Esophagus squamous epithelium (tissue), 5 donors: Measurements from ENCODE around the gene DCT. TPM values are rescaled to one million over a fixed set of nuclear protein-coding genes. Genes with fewer than 3 reads are reported as not detected.
"Not testable (repeated sequence)": the region's sequence is repeated elsewhere in the genome, so short reads cannot be mapped to it uniquely, and the experiment has no call there.

Experiments
- DNase-seq: peaks from one replicate; lab custom pipeline; 2025; lab: John Stamatoyannopoulos, UW
- H3K27ac ChIP-seq, 4 donors: fragments of 200-600 bp; sonication (generic); one replicate each; pipeline ENCODE4 v1.5.1; 2016 to 2019; ENCODE audit warnings: mild to moderate bottlenecking in 1 of 4
- H3K27me3 ChIP-seq, 4 donors: fragments of 200-600 bp; sonication (generic); 1 replicate in 3 of 4; 2 replicates in 1 of 4; pipeline versions ENCODE4 v1.5.1 to v1.6.0; 2017 to 2021; ENCODE audit warnings: antibody characterized with exemption in 1 of 4
- H3K36me3 ChIP-seq, 3 donors: fragments of 200-600 bp; sonication (generic); one replicate each; pipeline ENCODE4 v1.5.1; 2016 to 2019
- H3K4me1 ChIP-seq, 3 donors: fragments of 200-600 bp; sonication (generic); one replicate each; pipeline ENCODE4 v1.5.1; 2017 to 2019
- H3K4me3 ChIP-seq, 4 donors: fragments of 200-600 bp; sonication (generic); 1 replicate in 3 of 4; 2 replicates in 1 of 4; pipeline ENCODE4 v1.5.1; 2016 to 2019; ENCODE audit warnings: mild to moderate bottlenecking in 2 of 4, moderate library complexity in 1 of 4
- H3K9me3 ChIP-seq, 3 donors: fragments of 200-600 bp; sonication (generic); one replicate each; pipeline ENCODE4 v1.5.1; 2016 to 2019
- POLR2A ChIP-seq, 4 donors: fragments of 450-650 bp; IDR thresholded peaks; one replicate each; pipeline ENCODE4 v1.6.1; 2017; ENCODE audit warnings: antibody characterized with exemption in 4 of 4, mild to moderate bottlenecking in 4 of 4, moderate library complexity in 3 of 4
- WGBS, 2 donors: methylation state at CpG; one replicate each; pipeline ENCODE4 v1.1.5; 2018; 5-methylcytosine and 5-hydroxymethylcytosine counted together
- intact Hi-C: fragments of 100-400 bp; cut with DNase I; formaldehyde crosslinking; loops from one replicate; pipeline ENCODE4 v1.15.0; 2022
- total RNA-seq, 4 donors: library from RNA; depleted of rRNA; stranded (reverse); fragments of >200 nt; gene quantifications; one replicate each; pipeline ENCODE4 v1.1.0, GENCODE V29; 2016
- TF ChIP-seq, protein P1 (sequence below), 6 experiments: fragments of 450-650 bp in 4 of 6; fragments of 200-600 bp in 2 of 6; sonication (generic) in 2 of 6; IDR thresholded peaks; one replicate each; pipeline ENCODE4 v1.5.1; 2016 to 2019; ENCODE audit warnings: antibody characterized with exemption in 6 of 6, mild to moderate bottlenecking in 4 of 6, moderate library complexity in 4 of 6
- donor health status: DM: yes; HTN: yes; CAD: no.

DCT gene
- total RNA-seq, 4 donors from 2014 or later = not detected

DNA sequence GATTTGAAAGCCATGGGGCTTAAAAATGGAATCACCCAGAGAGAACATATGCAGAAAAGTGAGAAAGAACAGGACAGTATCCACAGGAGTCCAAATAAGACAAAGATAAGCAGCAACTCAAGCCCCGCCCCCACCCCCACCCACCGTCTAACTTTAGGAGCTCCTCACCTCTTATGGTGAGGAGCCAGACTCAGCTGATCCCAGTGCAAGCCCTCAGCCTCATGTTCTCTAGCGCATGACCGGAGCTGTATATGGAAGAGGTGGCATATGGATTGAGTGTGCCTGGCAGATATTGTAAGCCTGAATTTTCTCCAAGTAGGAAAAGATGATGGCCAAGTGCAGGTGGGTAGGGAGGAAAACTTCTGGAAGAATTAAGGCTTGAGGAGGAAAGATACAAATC lies 36.4 kb upstream of the DCT start:
- no peaks in the 10 kb centered on the region for H3K4me1 ChIP-seq
- no peak for DNase-seq
- H3K27me3 ChIP-seq = no peaks in the 10 kb centered on the region
- no peaks in the 10 kb centered on the region for H3K36me3 ChIP-seq
- TF ChIP-seq, protein P1, sequence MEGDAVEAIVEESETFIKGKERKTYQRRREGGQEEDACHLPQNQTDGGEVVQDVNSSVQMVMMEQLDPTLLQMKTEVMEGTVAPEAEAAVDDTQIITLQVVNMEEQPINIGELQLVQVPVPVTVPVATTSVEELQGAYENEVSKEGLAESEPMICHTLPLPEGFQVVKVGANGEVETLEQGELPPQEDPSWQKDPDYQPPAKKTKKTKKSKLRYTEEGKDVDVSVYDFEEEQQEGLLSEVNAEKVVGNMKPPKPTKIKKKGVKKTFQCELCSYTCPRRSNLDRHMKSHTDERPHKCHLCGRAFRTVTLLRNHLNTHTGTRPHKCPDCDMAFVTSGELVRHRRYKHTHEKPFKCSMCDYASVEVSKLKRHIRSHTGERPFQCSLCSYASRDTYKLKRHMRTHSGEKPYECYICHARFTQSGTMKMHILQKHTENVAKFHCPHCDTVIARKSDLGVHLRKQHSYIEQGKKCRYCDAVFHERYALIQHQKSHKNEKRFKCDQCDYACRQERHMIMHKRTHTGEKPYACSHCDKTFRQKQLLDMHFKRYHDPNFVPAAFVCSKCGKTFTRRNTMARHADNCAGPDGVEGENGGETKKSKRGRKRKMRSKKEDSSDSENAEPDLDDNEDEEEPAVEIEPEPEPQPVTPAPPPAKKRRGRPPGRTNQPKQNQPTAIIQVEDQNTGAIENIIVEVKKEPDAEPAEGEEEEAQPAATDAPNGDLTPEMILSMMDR (IDR thresholded peaks at IDR 0.05) = no peak
- TF ChIP-seq POLR2A (IDR thresholded peaks at IDR 0.05) = no peak
- no peak overlapping the region for H3K4me3 ChIP-seq
- 79% methylated on average over 4 of the region's 4 CpGs for WGBS, 2 donors
- intact Hi-C loops = no loop called here
- no peak overlapping the region for H3K27ac ChIP-seq
- H3K9me3 ChIP-seq = no peaks in the 10 kb centered on the region

DNA sequence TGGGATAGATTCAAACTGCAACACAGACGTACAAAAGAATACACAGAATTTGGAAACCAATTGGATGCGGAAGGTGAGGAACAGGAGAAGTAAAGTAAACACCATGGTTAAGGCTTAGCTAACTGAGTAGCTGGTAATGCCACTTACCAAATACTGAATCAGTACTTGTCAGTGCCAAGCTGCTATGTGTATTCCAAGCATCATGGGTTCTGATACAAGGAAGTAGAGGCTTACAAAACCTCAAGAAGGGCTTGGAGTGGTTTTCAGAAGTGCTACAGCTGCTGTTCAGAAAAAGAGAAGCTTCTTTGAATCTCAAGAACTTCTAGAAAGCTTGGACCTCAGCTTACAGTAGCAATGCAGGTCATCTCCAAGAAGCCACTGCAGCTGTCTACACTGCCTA lies 35.9 kb upstream of the DCT start:
- Histone ChIP-seq H3K4me3 (no peak overlapping the region), H3K27me3 (no peaks in the 10 kb centered on the region), H3K9me3 (no peaks in the 10 kb centered on the region), H3K36me3 (no peaks in the 10 kb centered on the region), H3K4me1 (no peaks in the 10 kb centered on the region), H3K27ac (no peak overlapping the region)
- intact Hi-C loops = no loop called here
- no peak for DNase-seq
- 87 to 93% methylated on average over 2 of the region's 2 CpGs for WGBS, 2 donors
- TF ChIP-seq, protein P1 (IDR thresholded peaks at IDR 0.05) = no peak
- no peak for TF ChIP-seq POLR2A (IDR thresholded peaks at IDR 0.05)

DNA sequence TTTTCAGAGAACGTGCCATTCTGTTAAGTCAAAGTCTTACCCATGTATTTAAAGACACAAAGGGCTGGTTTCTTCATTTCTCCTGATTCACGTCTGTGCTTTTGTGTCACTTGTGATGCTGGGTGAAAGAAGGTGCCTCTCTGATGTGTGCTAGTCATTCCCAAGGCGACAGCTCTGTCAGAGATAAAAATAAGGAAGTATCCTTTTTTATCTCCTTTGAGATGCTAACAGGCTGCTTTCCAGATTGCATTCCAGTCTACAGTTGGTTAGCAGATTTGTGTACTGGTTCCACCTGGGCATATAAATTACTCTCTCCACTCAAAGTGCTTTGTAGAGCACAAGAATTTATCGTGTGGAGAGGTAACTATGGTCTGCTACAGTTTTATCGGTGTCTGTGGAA lies 33.5 kb upstream of the DCT start:
- no peak for DNase-seq
- Histone ChIP-seq H3K4me3 (no peak overlapping the region), H3K4me1 (no peaks in the 10 kb centered on the region), H3K27ac (no peak overlapping the region), H3K9me3 (no peaks in the 10 kb centered on the region), H3K27me3 (no peaks in the 10 kb centered on the region), H3K36me3 (no peaks in the 10 kb centered on the region)
- WGBS, 2 donors = 44 to 47% methylated on average over 5 of the region's 5 CpGs
- TF ChIP-seq POLR2A (IDR thresholded peaks at IDR 0.05) = no peak
- TF ChIP-seq, protein P1 (IDR thresholded peaks at IDR 0.05) = no peak
- intact Hi-C loops = no loop called here

DNA sequence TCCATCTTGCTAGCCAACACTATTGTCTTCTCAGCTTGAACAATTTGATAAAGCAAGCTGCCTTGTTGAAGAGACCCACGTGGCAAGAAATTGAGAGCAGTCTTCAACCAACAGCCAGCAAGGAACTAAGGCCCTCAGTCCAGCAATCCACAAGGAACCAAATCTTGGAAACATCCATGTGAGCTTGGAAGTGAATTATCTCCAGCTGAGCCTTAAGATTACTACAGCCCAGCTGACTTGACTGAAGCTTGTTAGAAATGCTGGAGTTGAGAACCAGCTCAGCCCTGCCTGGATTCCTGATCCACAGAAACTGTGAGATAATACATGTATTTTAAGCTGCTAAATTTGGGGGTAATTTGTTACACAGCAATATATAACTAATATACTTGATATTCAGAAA lies 26.2 kb upstream of the DCT start:
- TF ChIP-seq POLR2A (IDR thresholded peaks at IDR 0.05) = no peak
- TF ChIP-seq, protein P1 (IDR thresholded peaks at IDR 0.05) = no peak
- WGBS, 2 donors = 22 to 25% methylated on average over 1 of the region's 1 CpG
- DNase-seq = no peak
- H3K9me3 ChIP-seq = no peaks in the 10 kb centered on the region
- intact Hi-C loops = no loop called here
- H3K27ac ChIP-seq = no peak overlapping the region
- H3K4me1 ChIP-seq = no peaks in the 10 kb centered on the region
- H3K36me3 ChIP-seq = no peaks in the 10 kb centered on the region
- no peak overlapping the region for H3K4me3 ChIP-seq
- no peaks in the 10 kb centered on the region for H3K27me3 ChIP-seq

DNA sequence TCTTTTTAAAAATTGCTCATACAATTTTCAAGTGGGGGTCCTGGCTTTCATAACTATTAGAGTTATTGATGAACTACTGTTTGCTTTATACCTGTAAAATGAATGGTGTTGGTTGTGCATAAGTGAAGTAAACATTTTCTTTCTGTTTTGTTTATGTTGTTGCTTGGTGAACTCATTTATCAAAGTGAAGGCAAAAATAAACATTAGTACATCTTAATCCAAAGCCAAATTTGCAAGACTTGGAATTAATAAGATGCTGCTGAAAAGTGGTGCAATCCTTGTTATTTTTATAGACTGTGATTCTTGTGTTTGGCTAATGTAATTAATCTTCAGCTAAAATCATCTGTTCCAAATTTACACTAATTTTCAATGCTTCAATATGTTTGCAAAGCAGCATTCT lies 24.4 kb upstream of the DCT start:
- Histone ChIP-seq H3K36me3 (no peaks in the 10 kb centered on the region), H3K27me3 (no peaks in the 10 kb centered on the region), H3K4me3 (no peak overlapping the region), H3K27ac (no peak overlapping the region), H3K4me1 (no peaks in the 10 kb centered on the region), H3K9me3 (no peaks in the 10 kb centered on the region)
- no peak for DNase-seq
- intact Hi-C loops = no loop called here
- TF ChIP-seq, protein P1 (IDR thresholded peaks at IDR 0.05) = no peak
- TF ChIP-seq POLR2A (IDR thresholded peaks at IDR 0.05) = no peak

DNA sequence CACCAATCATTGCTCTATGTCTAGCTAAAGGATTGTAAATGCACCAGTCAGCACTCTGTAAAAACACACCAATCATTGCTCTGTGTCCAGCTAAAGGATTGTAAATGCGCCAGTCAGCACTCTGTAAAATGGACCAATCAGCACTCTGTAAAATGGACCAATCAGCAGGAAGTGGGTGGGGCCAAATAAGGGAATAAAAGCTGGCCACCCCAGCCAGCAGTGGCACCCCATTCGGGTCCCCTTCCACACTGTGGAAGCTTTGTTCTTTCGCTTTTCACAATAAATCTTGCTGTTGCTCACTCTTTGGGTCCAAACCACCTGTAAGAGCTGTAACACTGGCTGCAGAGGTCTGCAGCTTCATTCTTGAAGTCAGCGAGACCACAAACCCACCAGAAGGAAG lies 19.3 kb upstream of the DCT start:
- H3K9me3 ChIP-seq, intact Hi-C loops: not testable (repeated sequence)
- WGBS, 2 donors = 87 to 95% methylated on average over 4 of the region's 4 CpGs

More for the DNA sequence above, 19.3 kb upstream of the DCT start:
- not testable (repeated sequence) for DNase-seq, H3K36me3 ChIP-seq, H3K27ac ChIP-seq, H3K4me3 ChIP-seq, H3K27me3 ChIP-seq, H3K4me1 ChIP-seq
